ENCODE measurements around the gene GUCY1A1.

GRCh38 chr4:155656025-155656424, 10.6 kb upstream of the GUCY1A1 start:
- TF ChIP-seq GATA2 (IDR thresholded peaks at IDR 0.05; ENCODE audit: low read depth, low read length): no peak
- TF ChIP-seq GATA3 (IDR thresholded peaks at IDR 0.05; ENCODE audit: low read depth, low read length): no peak
